A673 (cell line): Measurements from ENCODE around the gene PSMB11. TPM values are rescaled to one million over a fixed set of nuclear protein-coding genes. Genes with fewer than 3 reads are reported as not detected.

Experiments
- BruUV-seq: library from RNA; stranded (reverse); fragments of 400-500 nt; replicated peaks from 2 replicates; lab custom pipeline; 2021; lab: Mats Ljungman, UMichigan
- CTCF ChIA-PET: fragments of 300-600 bp; sonication (Branson Sonifier 250); formaldehyde crosslinking; loops from one replicate; lab custom pipeline; 2022; ENCODE audit warnings: antibody characterized with exemption; lab: Charles Lee
- POLR2A ChIA-PET: fragments of 300-600 bp; sonication (Branson Sonifier 250); formaldehyde crosslinking; loops from one replicate; lab custom pipeline; 2022; ENCODE audit warnings: antibody characterized with exemption; ENCODE audit not compliant: low non-redundant PET; lab: Charles Lee
- DNase-seq: peaks from one replicate; pipeline ENCODE4 v3.0.0-alpha.2; 2015; ENCODE audit warnings: low spot score
- H3K27ac ChIP-seq: fragments of 200-600 bp; sonication (generic); 2 replicates; pipeline ENCODE4 v1.5.1; 2016; ENCODE audit warnings: mixed run types, low read depth, mild to moderate bottlenecking, mixed read lengths, antibody characterized with exemption, low read length; ENCODE audit not compliant: poor library complexity, severe bottlenecking
- H3K27me3 ChIP-seq: fragments of 200-600 bp; sonication (generic); replicated peaks from 2 replicates; pipeline ENCODE4 v1.6.1; 2017; ENCODE audit warnings: mixed run types, low read depth, mild to moderate bottlenecking, mixed read lengths, antibody characterized with exemption, low read length; ENCODE audit not compliant: insufficient read depth, poor library complexity
- H3K36me3 ChIP-seq: fragments of 200-600 bp; sonication (generic); 2 replicates; pipeline ENCODE4 v1.6.1; 2016; ENCODE audit warnings: mixed run types, mild to moderate bottlenecking, mixed read lengths, antibody characterized with exemption, low read length; ENCODE audit not compliant: insufficient read depth, poor library complexity, severe bottlenecking
- H3K4me1 ChIP-seq: fragments of 200-600 bp; sonication (generic); 2 replicates; pipeline ENCODE4 v1.6.1; 2017; ENCODE audit warnings: mixed run types, mild to moderate bottlenecking, mixed read lengths, antibody characterized with exemption, low read length; ENCODE audit not compliant: insufficient read depth, poor library complexity, severe bottlenecking
- H3K4me3 ChIP-seq: fragments of 200-600 bp; sonication (generic); 2 replicates; pipeline ENCODE4 v1.5.1; 2016; ENCODE audit warnings: low read depth, mixed run types, mild to moderate bottlenecking, mixed read lengths, low read length; ENCODE audit not compliant: poor library complexity, severe bottlenecking
- H3K9me3 ChIP-seq: fragments of 200-600 bp; sonication (generic); 2 replicates; pipeline ENCODE4 v1.6.1; 2016; ENCODE audit warnings: mixed run types, low read depth, mild to moderate bottlenecking, mixed read lengths, antibody characterized with exemption, low read length; ENCODE audit not compliant: poor library complexity, severe bottlenecking
- CTCF ChIP-seq: fragments of 300-800, 200-600 bp; sonication (generic); conservative IDR thresholded peaks from 2 replicates; pipeline ENCODE4 v1.5.1; 2017; ENCODE audit warnings: low read depth, mild to moderate bottlenecking, antibody characterized with exemption, low read length, moderate library complexity, mixed read lengths
- EZH2 ChIP-seq: fragments of 200-600 bp; sonication (generic); IDR thresholded peaks from 2 replicates; pipeline ENCODE4 v1.6.1; 2017; ENCODE audit warnings: borderline replicate concordance, low read depth, mild to moderate bottlenecking, mixed read lengths, antibody characterized with exemption, low read length; ENCODE audit not compliant: poor library complexity, severe bottlenecking
- intact Hi-C: fragments of 100-400 bp; cut with micrococcal nuclease; formaldehyde crosslinking; loops from one replicate; pipeline ENCODE4 v1.10.0; 2022; ENCODE audit not compliant: unreplicated experiment
- total RNA-seq: library from RNA; stranded (reverse); gene quantifications from 2 replicates; pipeline ENCODE4 v1.2.3, GENCODE V29; 2021

PSMB11 gene
- total RNA-seq, 1 experiment from 2014 or later, result not detected

- H3K9me3 ChIP-seq, result no peaks in the 10 kb centered on the region
- ChIA-PET POLR2A (no interaction called here), CTCF (no interaction called here)
- H3K4me3 ChIP-seq, result no peak overlapping the region
- peak overlapping the region; percentile 20 for H3K27ac ChIP-seq
- peaks cover 64% of the 10 kb centered on the region for H3K36me3 ChIP-seq
- intact Hi-C loops, result no loop called here
- BruUV-seq, result TSS peak; percentile 15
- no peak for TF ChIP-seq CTCF
- TF ChIP-seq EZH2, result no peak
- H3K4me1 ChIP-seq, result peaks cover 44% of the 10 kb centered on the region
- H3K27me3 ChIP-seq, result no peaks in the 10 kb centered on the region
- no peak for DNase-seq
These were observed 11.1 kb upstream of the PSMB11 start for GRCh38 chr14:23030936-23031335.

GRCh38 chr14:23033251-23033727 is 8.7 kb upstream of the PSMB11 start:
- BruUV-seq, result no TSS peak
- ChIA-PET POLR2A (interaction anchor here (0.6 kb wide), 1 partner anchor 444 kb away, joined by 4 read pairs; no protein-coding TSS in a partner anchor), CTCF (no interaction called here)
- intact Hi-C loops, result no loop called here
- DNase-seq, result no peak
- no peaks in the 10 kb centered on the region for H3K27me3 ChIP-seq
- no peak for TF ChIP-seq EZH2
- TF ChIP-seq CTCF, result no peak
- peaks cover 30% of the 10 kb centered on the region for H3K4me1 ChIP-seq
- peak overlapping the region; percentile 98 for H3K27ac ChIP-seq
- H3K9me3 ChIP-seq, result no peaks in the 10 kb centered on the region
- H3K4me3 ChIP-seq, result peak overlapping the region; percentile 87
- H3K36me3 ChIP-seq, result peaks cover 49% of the 10 kb centered on the region

DNA sequence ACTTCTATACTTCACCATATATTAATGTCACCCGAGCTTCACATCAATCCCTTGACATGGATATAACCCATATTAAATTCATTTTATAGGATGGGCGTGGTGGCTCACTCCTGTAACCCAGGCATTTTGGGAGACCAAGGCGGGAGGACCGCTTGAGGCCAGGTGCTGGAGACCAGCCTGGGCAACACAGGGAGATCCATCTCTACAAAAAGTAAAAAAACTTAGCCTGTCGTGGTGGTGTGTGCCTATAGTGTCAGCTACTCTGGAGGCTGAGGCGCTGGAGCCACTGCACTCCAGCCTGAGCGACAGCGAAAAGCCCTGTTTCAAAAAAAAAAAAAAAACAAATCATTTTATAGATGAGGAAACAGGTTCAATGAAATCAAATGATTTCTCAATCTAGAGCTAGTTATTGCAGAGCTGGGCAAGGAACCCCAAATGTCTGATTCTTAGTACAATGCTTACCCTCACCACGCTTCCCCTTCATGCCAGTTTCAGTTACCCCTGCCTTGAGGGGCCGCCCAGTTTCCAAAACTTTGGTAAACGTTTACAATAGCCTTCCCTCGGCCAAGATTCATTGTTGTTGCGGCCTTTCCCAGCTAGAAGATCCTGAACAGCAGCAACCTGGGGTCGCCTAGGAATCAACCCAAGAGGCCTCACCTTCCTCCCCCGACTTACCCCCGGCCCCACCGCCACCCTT is 8.1 kb upstream of the PSMB11 start:
- H3K4me3 ChIP-seq, result peak overlapping the region; percentile 87
- ChIA-PET POLR2A (interaction anchor here (0.6 kb wide), 1 partner anchor 445 kb away, joined by 4 read pairs; no protein-coding TSS in a partner anchor), CTCF (no interaction called here)
- no peaks in the 10 kb centered on the region for H3K27me3 ChIP-seq
- TF ChIP-seq EZH2 (no peak), CTCF (no peak)
- peaks cover 42% of the 10 kb centered on the region for H3K36me3 ChIP-seq
- TSS peak; percentile 75 for BruUV-seq
- H3K9me3 ChIP-seq, result no peaks in the 10 kb centered on the region
- intact Hi-C loops, result loop anchor here (1.0 kb wide), 1 partner anchor 27 kb away; no protein-coding TSS in a partner anchor
- peak; percentile 30 for DNase-seq
- H3K4me1 ChIP-seq, result peaks cover 24% of the 10 kb centered on the region
- H3K27ac ChIP-seq, result peak overlapping the region; percentile 98
